ENCODE results near the gene PIF1. TPM values are rescaled to one million over a fixed set of nuclear protein-coding genes. Genes with fewer than 3 reads are reported as not detected.

PIF1 gene
- total RNA-seq, 1 experiment from 2014 or later, result 13.4 TPM

DNA sequence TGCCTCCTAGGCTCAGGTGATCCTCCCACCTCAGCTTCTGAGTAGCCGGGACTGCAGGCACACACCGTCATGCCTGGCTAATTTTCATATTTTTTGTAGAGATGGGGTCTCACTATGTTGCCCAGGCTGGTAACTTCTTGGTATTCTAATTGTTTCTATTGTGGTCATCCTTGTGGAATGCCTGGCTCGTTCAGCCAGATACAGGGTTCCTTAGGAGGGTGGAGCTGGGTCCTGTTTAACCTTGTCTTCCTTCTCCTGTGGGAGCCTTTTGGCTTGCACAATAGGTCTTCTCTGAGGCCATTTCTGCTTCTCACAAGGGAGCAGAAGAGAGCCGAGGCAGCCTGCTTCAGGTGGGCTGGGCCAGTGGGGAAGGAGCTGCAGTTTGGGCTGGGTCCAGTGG, 32.0 kb upstream of the PIF1 start:
- POLR2A ChIA-PET, result no interaction called here
- TF ChIP-seq, protein P1, sequence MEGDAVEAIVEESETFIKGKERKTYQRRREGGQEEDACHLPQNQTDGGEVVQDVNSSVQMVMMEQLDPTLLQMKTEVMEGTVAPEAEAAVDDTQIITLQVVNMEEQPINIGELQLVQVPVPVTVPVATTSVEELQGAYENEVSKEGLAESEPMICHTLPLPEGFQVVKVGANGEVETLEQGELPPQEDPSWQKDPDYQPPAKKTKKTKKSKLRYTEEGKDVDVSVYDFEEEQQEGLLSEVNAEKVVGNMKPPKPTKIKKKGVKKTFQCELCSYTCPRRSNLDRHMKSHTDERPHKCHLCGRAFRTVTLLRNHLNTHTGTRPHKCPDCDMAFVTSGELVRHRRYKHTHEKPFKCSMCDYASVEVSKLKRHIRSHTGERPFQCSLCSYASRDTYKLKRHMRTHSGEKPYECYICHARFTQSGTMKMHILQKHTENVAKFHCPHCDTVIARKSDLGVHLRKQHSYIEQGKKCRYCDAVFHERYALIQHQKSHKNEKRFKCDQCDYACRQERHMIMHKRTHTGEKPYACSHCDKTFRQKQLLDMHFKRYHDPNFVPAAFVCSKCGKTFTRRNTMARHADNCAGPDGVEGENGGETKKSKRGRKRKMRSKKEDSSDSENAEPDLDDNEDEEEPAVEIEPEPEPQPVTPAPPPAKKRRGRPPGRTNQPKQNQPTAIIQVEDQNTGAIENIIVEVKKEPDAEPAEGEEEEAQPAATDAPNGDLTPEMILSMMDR (IDR thresholded peaks at IDR 0.05; ENCODE audit: unreplicated experiment), result no peak
- no peak overlapping the region for H3K27ac Mint-ChIP-seq (ENCODE audit: low read depth, unreplicated experiment)
- H3K4me3 Mint-ChIP-seq (ENCODE audit: unreplicated experiment), result no peak overlapping the region
- intact Hi-C loops (cut with micrococcal nuclease), result no loop called here
- peaks cover 6% of the 10 kb centered on the region for H3K4me1 Mint-ChIP-seq (ENCODE audit: insufficient read depth, unreplicated experiment)
- H3K9me3 Mint-ChIP-seq (ENCODE audit: unreplicated experiment), result no peaks in the 10 kb centered on the region
- H3K36me3 Mint-ChIP-seq (ENCODE audit: insufficient read depth, unreplicated experiment), result no peaks in the 10 kb centered on the region
- H3K27me3 Mint-ChIP-seq (ENCODE audit: insufficient read depth, unreplicated experiment), result no peaks in the 10 kb centered on the region
- BruUV-seq (replicated peaks), result no TSS peak
- CTCF ChIA-PET, result interaction anchor here (0.7 kb wide), 1 partner anchor 63 kb away, joined by 6 read pairs; no protein-coding TSS in a partner anchor
- peak; percentile 32 for DNase-seq (ENCODE audit: unreplicated experiment)

DNA sequence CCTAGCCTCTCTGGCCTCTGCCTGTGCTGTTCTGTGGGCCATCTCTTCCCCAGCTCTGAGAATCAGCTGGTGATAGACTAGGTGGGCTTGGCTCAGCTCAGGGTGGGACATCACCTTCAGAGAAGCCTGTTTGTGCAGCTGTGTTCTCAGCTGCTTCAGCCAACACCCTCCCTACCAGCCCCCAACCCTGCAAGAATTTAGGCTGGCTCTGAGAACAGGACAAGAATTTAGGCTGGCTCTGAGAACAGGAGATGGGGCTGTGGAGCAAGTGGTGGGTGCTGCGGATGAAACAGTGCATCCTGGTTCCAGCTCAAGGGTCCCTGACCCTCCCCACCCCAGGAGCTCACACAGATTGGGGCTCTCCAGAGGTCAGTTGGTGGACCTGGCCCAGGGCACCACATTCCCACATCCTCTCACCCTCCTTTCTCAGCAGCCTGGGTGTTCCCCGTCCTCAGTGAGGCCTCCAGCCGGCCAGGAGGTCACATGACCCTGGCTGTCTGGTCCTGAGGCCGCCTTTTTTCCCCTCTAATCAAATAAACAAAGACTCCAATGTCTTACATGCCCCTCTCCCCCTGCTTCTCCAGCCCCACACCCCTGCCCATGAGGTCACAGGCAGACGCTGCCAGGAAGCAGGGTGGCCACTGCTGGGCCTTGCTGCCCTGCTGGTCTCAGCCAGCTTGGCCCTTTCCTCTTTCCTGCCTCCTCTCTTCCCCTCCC, 31.1 kb upstream of the PIF1 start:
- H3K4me3 Mint-ChIP-seq (ENCODE audit: unreplicated experiment), result no peak overlapping the region
- ChIA-PET CTCF (no interaction called here), POLR2A (no interaction called here)
- DNase-seq (ENCODE audit: unreplicated experiment), result no peak
- intact Hi-C loops (cut with micrococcal nuclease), result no loop called here
- peaks cover 11% of the 10 kb centered on the region for H3K4me1 Mint-ChIP-seq (ENCODE audit: insufficient read depth, unreplicated experiment)
- TF ChIP-seq, protein P1 (IDR thresholded peaks at IDR 0.05; ENCODE audit: unreplicated experiment), result no peak
- H3K36me3 Mint-ChIP-seq (ENCODE audit: insufficient read depth, unreplicated experiment), result no peaks in the 10 kb centered on the region
- BruUV-seq (replicated peaks), result no TSS peak
- H3K9me3 Mint-ChIP-seq (ENCODE audit: unreplicated experiment), result no peaks in the 10 kb centered on the region
- no peak overlapping the region for H3K27ac Mint-ChIP-seq (ENCODE audit: low read depth, unreplicated experiment)
- H3K27me3 Mint-ChIP-seq (ENCODE audit: insufficient read depth, unreplicated experiment), result no peaks in the 10 kb centered on the region

DNA sequence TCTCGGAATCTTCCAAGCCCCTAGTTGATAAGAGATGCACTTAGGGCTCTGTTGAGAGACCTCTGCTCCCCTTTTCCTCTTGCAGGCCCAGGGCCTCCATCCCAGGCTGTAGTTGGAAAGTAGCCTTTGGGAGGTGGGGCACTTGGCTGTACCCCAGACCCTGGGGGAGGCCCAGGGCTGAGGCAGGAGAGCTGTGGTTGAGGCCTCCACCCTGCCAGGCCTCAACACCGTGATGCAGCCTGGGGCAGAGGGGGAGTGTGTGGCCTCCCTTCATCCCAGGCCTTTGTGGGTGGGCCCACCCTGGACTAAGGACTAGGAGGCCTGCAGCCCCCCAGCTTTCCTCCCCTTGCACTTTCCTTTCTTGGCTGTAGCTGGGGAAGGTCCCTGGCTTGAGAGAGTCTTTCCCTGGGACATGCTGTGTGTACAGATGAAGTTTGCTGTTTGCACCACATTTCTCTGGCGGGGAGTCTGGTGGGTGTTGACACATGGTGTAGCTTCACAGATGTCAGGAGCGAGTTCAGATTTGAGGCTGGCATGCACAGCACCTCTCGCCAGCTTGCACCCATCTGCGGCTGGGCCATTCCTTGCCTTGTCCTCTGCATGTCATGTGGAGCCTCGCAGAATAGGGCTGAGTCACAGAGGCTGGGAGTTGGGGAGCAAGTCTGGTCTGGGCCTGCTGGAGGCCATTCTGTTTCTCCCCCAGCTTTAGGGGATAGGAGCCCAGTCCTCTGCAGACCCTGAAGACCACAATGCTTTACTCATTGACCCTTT, 29.9 kb upstream of the PIF1 start:
- ChIA-PET CTCF (no interaction called here), POLR2A (interaction anchor here (0.6 kb wide), 1 partner anchor 12 kb away, joined by 3 read pairs; no protein-coding TSS in a partner anchor)
- intact Hi-C loops (cut with micrococcal nuclease), result no loop called here
- Mint-ChIP-seq H3K27me3 (ENCODE audit: insufficient read depth, unreplicated experiment) (no peaks in the 10 kb centered on the region), H3K9me3 (ENCODE audit: unreplicated experiment) (no peaks in the 10 kb centered on the region), H3K4me3 (ENCODE audit: unreplicated experiment) (no peak overlapping the region), H3K4me1 (ENCODE audit: insufficient read depth, unreplicated experiment) (peaks cover 21% of the 10 kb centered on the region), H3K27ac (ENCODE audit: low read depth, unreplicated experiment) (no peak overlapping the region), H3K36me3 (ENCODE audit: insufficient read depth, unreplicated experiment) (no peaks in the 10 kb centered on the region)
- BruUV-seq (replicated peaks), result no TSS peak
- TF ChIP-seq, protein P1 (IDR thresholded peaks at IDR 0.05; ENCODE audit: unreplicated experiment), result no peak
- no peak for DNase-seq (ENCODE audit: unreplicated experiment)

DNA sequence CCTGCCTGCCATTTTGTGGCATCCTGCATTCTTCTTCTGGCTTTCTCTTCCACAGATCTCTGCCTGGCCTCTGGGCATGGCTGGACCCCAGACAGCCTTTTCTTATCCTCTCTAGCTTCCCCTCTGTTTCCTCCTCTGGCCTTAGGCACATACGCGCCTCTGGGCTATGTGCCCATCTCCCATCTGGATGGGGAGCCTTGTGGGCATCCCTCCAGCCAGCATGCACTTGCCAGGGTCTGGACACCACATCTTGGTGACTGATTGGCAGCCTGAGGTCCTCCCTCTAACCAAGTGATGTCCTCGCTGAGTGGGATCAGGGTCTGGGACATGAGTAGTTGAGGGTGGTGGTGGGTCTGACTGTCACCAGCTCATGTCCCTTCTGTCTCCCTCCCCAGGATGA, 29.1 kb upstream of the PIF1 start:
- H3K4me1 Mint-ChIP-seq (ENCODE audit: insufficient read depth, unreplicated experiment), result peaks cover 22% of the 10 kb centered on the region
- H3K9me3 Mint-ChIP-seq (ENCODE audit: unreplicated experiment), result no peaks in the 10 kb centered on the region
- ChIA-PET CTCF (no interaction called here), POLR2A (interaction anchor here (0.6 kb wide), 1 partner anchor 179 kb away, joined by 3 read pairs; no protein-coding TSS in a partner anchor)
- no peaks in the 10 kb centered on the region for H3K27me3 Mint-ChIP-seq (ENCODE audit: insufficient read depth, unreplicated experiment)
- BruUV-seq (replicated peaks), result no TSS peak
- DNase-seq (ENCODE audit: unreplicated experiment), result no peak
- H3K4me3 Mint-ChIP-seq (ENCODE audit: unreplicated experiment), result no peak overlapping the region
- no peaks in the 10 kb centered on the region for H3K36me3 Mint-ChIP-seq (ENCODE audit: insufficient read depth, unreplicated experiment)
- intact Hi-C loops (cut with micrococcal nuclease), result no loop called here
- TF ChIP-seq, protein P1 (IDR thresholded peaks at IDR 0.05; ENCODE audit: unreplicated experiment), result no peak
- H3K27ac Mint-ChIP-seq (ENCODE audit: low read depth, unreplicated experiment), result no peak overlapping the region

Measured in MCF 10A (cell line).